GM12878 (cell line): ENCODE data around the gene SRPK2. TPM values are rescaled to one million over a fixed set of nuclear protein-coding genes. Genes with fewer than 3 reads are reported as not detected.

Experiments used
- ATAC-seq: fragments of 200-7000 bp; cut with Tn5 transposase; 3 replicates; pipeline ENCODE4 v1.9.1; 2020; ENCODE audit warnings: mild to moderate bottlenecking, moderate library complexity
- BruUV-seq: library from RNA; stranded (reverse); fragments of 400-500 nt; replicated peaks from 2 replicates; lab custom pipeline; 2021; lab: Mats Ljungman, UMichigan
- CTCF ChIA-PET: fragments of 300-600 bp; sonication (Branson Sonifier 250); formaldehyde crosslinking; extraction: SDS; loops from one replicate; lab custom pipeline; 2021; ENCODE audit warnings: inconsistent platforms; lab: Yijun Ruan, JAX
- POLR2A ChIA-PET: fragments of 350-600 bp; formaldehyde crosslinking; extraction: SDS; loops from one replicate; lab custom pipeline; 2021; ENCODE audit warnings: inconsistent platforms; lab: Charles Lee
- RAD21 ChIA-PET: fragments of 300-600 bp; sonication (Branson Sonifier 250); formaldehyde crosslinking; loops from one replicate; lab custom pipeline; 2023; ENCODE audit warnings: antibody characterized with exemption; ENCODE audit not compliant: unreplicated experiment; lab: Charles Lee
- SMC1A ChIA-PET: fragments of 300-600 bp; sonication (Branson Sonifier 250); formaldehyde crosslinking; loops from one replicate; lab custom pipeline; 2023; ENCODE audit not compliant: unreplicated experiment, uncharacterized antibody; lab: Charles Lee
- DNase-seq: peaks from one replicate; pipeline ENCODE4 v3.0.0-alpha.2; 2011; ENCODE audit warnings: low read depth, low spot score
- FAIRE-seq: peaks from 3 replicates; lab custom pipeline; 2011; peaks lifted over from hg19 to GRCh38; lab: Jason Lieb, UNC
- H2AFZ ChIP-seq: 2 replicates; pipeline ENCODE4 v1.6.0; 2011; ENCODE audit warnings: low read depth, low read length, control low read depth; ENCODE audit not compliant: control insufficient read depth
- H3K27ac ChIP-seq: 2 replicates; pipeline ENCODE4 v1.5.1; 2011; ENCODE audit warnings: control low read depth; ENCODE audit not compliant: control insufficient read depth, insufficient read depth
- H3K27me3 ChIP-seq, 2 experiments: replicated peaks in 1 of 2; 2 replicates each; pipeline versions ENCODE4 v1.6.0 to v1.6.1; 2011; ENCODE audit warnings: low read length in 1 of 2; ENCODE audit not compliant: control insufficient read depth in 2 of 2, insufficient read depth in 2 of 2
- H3K36me3 ChIP-seq, 2 experiments: 2 replicates each; pipeline ENCODE4 v1.5.1; 2011; ENCODE audit warnings: low read length in 1 of 2; ENCODE audit not compliant: control insufficient read depth in 2 of 2, insufficient read depth in 2 of 2
- H3K4me1 ChIP-seq: 2 replicates; pipeline ENCODE4 v1.6.1; 2011; ENCODE audit warnings: mild to moderate bottlenecking, low read length, moderate library complexity, mixed read lengths; ENCODE audit not compliant: control insufficient read depth, insufficient read depth
- H3K4me2 ChIP-seq: 2 replicates; pipeline ENCODE4 v1.6.0; 2011; ENCODE audit warnings: control low read depth; ENCODE audit not compliant: control insufficient read depth, insufficient read depth
- H3K4me3 ChIP-seq: fragments of 200-600 bp; sonication (generic); 2 replicates; pipeline ENCODE4 v1.5.1; 2016
- H3K79me2 ChIP-seq: 2 replicates; pipeline ENCODE4 v1.6.0; 2011; ENCODE audit warnings: low read length; ENCODE audit not compliant: control insufficient read depth, insufficient read depth
- H3K9ac ChIP-seq: 2 replicates; pipeline ENCODE4 v1.8.0; 2011; ENCODE audit warnings: low read length, control low read depth, mixed read lengths; ENCODE audit not compliant: control insufficient read depth, insufficient read depth
- H3K9me3 ChIP-seq: replicated peaks from 3 replicates; pipeline ENCODE4 v1.5.1; 2011; ENCODE audit warnings: mild to moderate bottlenecking, low read length; ENCODE audit not compliant: control insufficient read depth, insufficient read depth
- H4K20me1 ChIP-seq: 2 replicates; pipeline ENCODE4 v1.6.0; 2011; ENCODE audit not compliant: control insufficient read depth, insufficient read depth
- CBX5 ChIP-seq: sonication (generic); IDR thresholded peaks from 2 replicates; pipeline ENCODE4 v1.6.1; 2016; ENCODE audit warnings: low read depth, moderate library complexity, mild to moderate bottlenecking, inconsistent platforms
- CTCF ChIP-seq, 3 experiments: IDR thresholded peaks in 2 of 3; conservative IDR thresholded peaks in 1 of 3; 2 replicates each; pipeline ENCODE4 v1.5.1; 2011; ENCODE audit warnings: low read depth in 3 of 3, low read length in 3 of 3, mild to moderate bottlenecking in 3 of 3, control low read depth in 2 of 3, moderate library complexity in 2 of 3, inconsistent platforms in 1 of 3, mixed read lengths in 1 of 3; ENCODE audit not compliant: control insufficient read depth in 2 of 3, insufficient read depth in 1 of 3; ENCODE audit errors: extremely low read depth in 1 of 3
- E4F1 ChIP-seq: fragments of 450-650 bp; IDR thresholded peaks from 2 replicates; pipeline ENCODE4 v1.6.1; 2018; ENCODE audit warnings: borderline replicate concordance, mild to moderate bottlenecking; ENCODE audit not compliant: partially characterized antibody
- ELK1 ChIP-seq: IDR thresholded peaks from 2 replicates; pipeline ENCODE4 v1.6.1; 2012; ENCODE audit warnings: low read depth, low read length, improper control_type of control experiment
- EP300 ChIP-seq, 2 experiments: fragments of 150-350 bp in 1 of 2; IDR thresholded peaks; 2 replicates each; pipeline ENCODE4 v1.6.1; 2011 to 2012; ENCODE audit warnings: low read depth in 2 of 2, low read length in 2 of 2, borderline replicate concordance in 1 of 2, improper control_type of control experiment in 1 of 2, inconsistent platforms in 1 of 2; ENCODE audit not compliant: control insufficient read depth in 1 of 2
- FOXK2 ChIP-seq: fragments of 450-650 bp; IDR thresholded peaks from 2 replicates; pipeline ENCODE4 v1.6.1; 2017; ENCODE audit warnings: mild to moderate bottlenecking, moderate library complexity
- GABPA ChIP-seq: IDR thresholded peaks from 2 replicates; pipeline ENCODE4 v1.6.1; 2014; ENCODE audit warnings: antibody characterized with exemption, low read depth, mild to moderate bottlenecking, inconsistent platforms
- IKZF1 ChIP-seq: fragments of 450-650 bp; conservative IDR thresholded peaks from 2 replicates; pipeline ENCODE4 v1.6.1; 2017; ENCODE audit warnings: antibody characterized with exemption, mild to moderate bottlenecking
- IKZF2 ChIP-seq, 2 experiments: fragments of 450-650 bp; IDR thresholded peaks; 2 replicates each; pipeline ENCODE4 v1.6.1; 2017; ENCODE audit warnings: mild to moderate bottlenecking in 2 of 2, moderate library complexity in 2 of 2
- JUND ChIP-seq: IDR thresholded peaks from 2 replicates; pipeline ENCODE4 v1.6.1; 2012; ENCODE audit warnings: low read depth, mild to moderate bottlenecking, low read length, improper control_type of control experiment, moderate library complexity
- MLLT1 ChIP-seq: fragments of 450-650 bp; IDR thresholded peaks from 2 replicates; pipeline ENCODE4 v1.6.1; 2016; ENCODE audit warnings: mild to moderate bottlenecking
- PKNOX1 ChIP-seq: fragments of 450-650 bp; IDR thresholded peaks from 2 replicates; pipeline ENCODE4 v1.6.1; 2016; ENCODE audit warnings: mild to moderate bottlenecking
- ZNF207 ChIP-seq: fragments of 450-650 bp; IDR thresholded peaks from 2 replicates; pipeline ENCODE4 v1.6.1; 2014; ENCODE audit warnings: antibody characterized with exemption, mild to moderate bottlenecking, borderline replicate concordance
- WGBS: methylation state at CpG from one replicate; pipeline ENCODE4 v1.1.6; 2016; ENCODE audit warnings: low lambda C conversion rate; ENCODE audit not compliant: insufficient replicate concordance, insufficient coverage; ENCODE audit errors: missing lambda C conversion rate; 5-methylcytosine and 5-hydroxymethylcytosine counted together
- in situ Hi-C: fragments of 300-500 bp; cut with MboI; formaldehyde crosslinking; loops from 9 replicates; pipeline ENCODE4 v1.14.3; 2018; ENCODE audit warnings: mixed read lengths
- intact Hi-C: fragments of 100-400 bp; cut with micrococcal nuclease; formaldehyde crosslinking; loops from one replicate; pipeline ENCODE4 v1.14.2; 2022; ENCODE audit not compliant: unreplicated experiment
- polyA plus RNA-seq, 11 experiments: library from polyadenylated mRNA; depleted of rRNA in 4 of 11; unstranded in 6 of 11; stranded (reverse) in 5 of 11; fragments of >200 nt; fragmentation: Nextera tagmentation in 4 of 11; fragmentation: Illumina TruSeq in 1 of 11; extraction: Ambion mirVana in 4 of 11; extraction: Trizol in 1 of 11; gene quantifications; 1 replicate in 1 of 11; 2 replicates in 10 of 11; pipeline versions ENCODE4 v1.2.1 to v1.2.3, GENCODE V29; 2011 to 2016; ENCODE audit warnings: inconsistent platforms in 2 of 11, missing spikeins in 2 of 11, low read depth in 1 of 11
- total RNA-seq, 4 experiments: library from RNA; depleted of rRNA in 3 of 4; stranded (reverse); fragments of >200 nt in 3 of 4; fragmentation: Illumina TruSeq in 1 of 4; extraction: Trizol in 1 of 4; gene quantifications; 2 replicates each; pipeline versions ENCODE4 v1.2.1 to v1.2.3, GENCODE V29; 2013 to 2021

The SRPK2 gene
- total and polyA plus RNA-seq, 10 of the 15 experiments (the other 5 are each of a cell fraction or from before 2014, with no cell fraction given) = 13.2 to 32.8 (median 24.5) TPM

GRCh38 chr7:105264707-105265106 lies 124.0 kb downstream of the SRPK2 start (continued):
- TF ChIP-seq EP300 (IDR thresholded peaks at IDR 0.05; ENCODE audit: borderline replicate concordance in 1 of 2, control insufficient read depth in 1 of 2, low read depth in 2 of 2, low read length in 2 of 2) (no peak), CTCF (IDR thresholded peaks at IDR 0.05 in 2 of 3, conservative IDR thresholded peaks at IDR 0.05 in 1 of 3; ENCODE audit: control insufficient read depth in 2 of 3, extremely low read depth in 1 of 3, insufficient read depth in 1 of 3, low read depth in 3 of 3, low read length in 3 of 3) (no peak), PKNOX1 (no peak), ZNF207 (no peak), JUND (no peak)

GRCh38 chr7:105261689-105262088 lies 127.0 kb downstream of the SRPK2 start:
- H4K20me1 ChIP-seq = no peaks in the 10 kb centered on the region
- 72% methylated on average over 2 of the region's 2 CpGs for WGBS
- no peaks in the 10 kb centered on the region for H3K36me3 ChIP-seq
- ChIA-PET RAD21 (interaction anchor here (0.9 to 1.6 kb wide), 3 partner anchors 13 to 42 kb away, joined by 3 to 4 read pairs (median 3); no protein-coding TSS in a partner anchor), SMC1A (interaction anchor here (0.7 to 1.8 kb wide), 8 partner anchors 10 to 79 kb away, joined by 3 to 6 read pairs (median 4); no protein-coding TSS in a partner anchor), POLR2A (interaction anchor here (0.7 to 1.4 kb wide), 4 partner anchors 12 to 53 kb away, joined by 3 to 4 read pairs (median 3); no protein-coding TSS in a partner anchor), CTCF (interaction anchor here (1.0 kb wide), 1 partner anchor 10 kb away, joined by 3 read pairs; no protein-coding TSS in a partner anchor)
- in situ Hi-C loops (no loop called here), intact Hi-C loops (no loop called here)
- no peak overlapping the region for H3K9ac ChIP-seq
- no TSS peak for BruUV-seq
- no peaks in the 10 kb centered on the region for H3K9me3 ChIP-seq
- DNase-seq (no peak), FAIRE-seq (no peak), ATAC-seq (peak; percentile 17; the same call in 1 of the 3 replicates)
- H3K27ac ChIP-seq = no peak overlapping the region
- H3K4me3 ChIP-seq = no peak overlapping the region
- H2AFZ ChIP-seq = no peak overlapping the region
- H3K27me3 ChIP-seq = no peaks in the 10 kb centered on the region
- peaks cover 4% of the 10 kb centered on the region for H3K79me2 ChIP-seq
- H3K4me2 ChIP-seq = no peak overlapping the region
- H3K4me1 ChIP-seq = peaks cover 4% of the 10 kb centered on the region; the same call in 1 of the 2 replicates
- TF ChIP-seq GABPA (no peak), ELK1 (no peak), IKZF1 (no peak), MLLT1 (no peak), IKZF2 (IDR thresholded peaks at IDR 0.05) (no peak), FOXK2 (no peak), E4F1 (no peak), CBX5 (no peak)
